Measurements from ENCODE around the gene NEK11. TPM values are rescaled to one million over a fixed set of nuclear protein-coding genes. Genes with fewer than 3 reads are reported as not detected.

NEK11 gene
- total RNA-seq, 1 experiment from 2014 or later = 5.0 TPM

DNA sequence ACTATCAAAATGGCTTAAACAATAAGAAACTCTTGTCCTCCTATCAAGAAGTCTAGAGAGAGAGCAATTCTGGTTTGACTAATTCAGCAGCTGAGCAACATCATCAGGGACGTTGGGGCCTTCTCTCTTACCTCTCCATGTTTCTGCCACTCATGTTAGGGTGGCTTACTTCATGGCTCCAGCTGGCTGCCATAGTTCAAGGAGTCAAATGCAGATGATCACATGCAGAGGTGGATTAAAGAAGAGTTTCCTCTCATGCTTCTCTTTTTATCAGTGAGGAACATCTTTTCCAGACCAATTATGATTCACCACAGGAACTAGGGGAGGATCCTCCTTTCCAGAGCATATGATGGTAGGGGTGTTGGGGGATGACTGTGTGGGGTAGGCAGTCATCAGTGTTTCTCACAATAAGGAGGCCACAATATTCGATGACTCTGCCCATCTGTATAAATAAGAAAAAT lies 45.5 kb downstream of the NEK11 start:
- CTCF ChIA-PET = no interaction called here
- peak; percentile 39 for DNase-seq (ENCODE audit: low spot score)
- no peak for TF ChIP-seq EZH2 (IDR thresholded peaks at IDR 0.05; ENCODE audit: borderline replicate concordance, low read depth, low read length, poor library complexity, severe bottlenecking)
- TF ChIP-seq, protein P1, sequence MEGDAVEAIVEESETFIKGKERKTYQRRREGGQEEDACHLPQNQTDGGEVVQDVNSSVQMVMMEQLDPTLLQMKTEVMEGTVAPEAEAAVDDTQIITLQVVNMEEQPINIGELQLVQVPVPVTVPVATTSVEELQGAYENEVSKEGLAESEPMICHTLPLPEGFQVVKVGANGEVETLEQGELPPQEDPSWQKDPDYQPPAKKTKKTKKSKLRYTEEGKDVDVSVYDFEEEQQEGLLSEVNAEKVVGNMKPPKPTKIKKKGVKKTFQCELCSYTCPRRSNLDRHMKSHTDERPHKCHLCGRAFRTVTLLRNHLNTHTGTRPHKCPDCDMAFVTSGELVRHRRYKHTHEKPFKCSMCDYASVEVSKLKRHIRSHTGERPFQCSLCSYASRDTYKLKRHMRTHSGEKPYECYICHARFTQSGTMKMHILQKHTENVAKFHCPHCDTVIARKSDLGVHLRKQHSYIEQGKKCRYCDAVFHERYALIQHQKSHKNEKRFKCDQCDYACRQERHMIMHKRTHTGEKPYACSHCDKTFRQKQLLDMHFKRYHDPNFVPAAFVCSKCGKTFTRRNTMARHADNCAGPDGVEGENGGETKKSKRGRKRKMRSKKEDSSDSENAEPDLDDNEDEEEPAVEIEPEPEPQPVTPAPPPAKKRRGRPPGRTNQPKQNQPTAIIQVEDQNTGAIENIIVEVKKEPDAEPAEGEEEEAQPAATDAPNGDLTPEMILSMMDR (conservative IDR thresholded peaks at IDR 0.05; ENCODE audit: low read depth, low read length) = no peak

DNA sequence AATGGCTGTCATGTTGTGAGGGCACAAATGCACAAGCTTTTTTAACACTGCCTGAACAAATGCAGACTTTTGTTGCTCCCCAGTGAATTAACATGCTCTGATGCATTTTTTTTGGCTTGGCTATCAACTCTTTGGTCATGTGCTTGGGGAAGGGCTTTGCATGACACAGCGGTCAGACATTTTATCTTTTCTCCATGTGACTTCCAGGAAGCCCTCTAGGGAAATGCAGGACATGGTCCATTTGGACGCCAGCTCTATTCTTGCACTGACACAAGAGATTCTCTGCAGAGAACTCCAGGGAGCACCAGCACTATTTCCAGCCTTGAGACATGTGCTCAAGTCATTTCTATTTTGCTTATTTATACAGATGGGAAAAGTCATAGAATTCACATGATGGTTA lies 46.2 kb downstream of the NEK11 start:
- TF ChIP-seq, protein P1 (conservative IDR thresholded peaks at IDR 0.05; ENCODE audit: low read depth, low read length) = no peak
- TF ChIP-seq EZH2 (IDR thresholded peaks at IDR 0.05; ENCODE audit: borderline replicate concordance, low read depth, low read length, poor library complexity, severe bottlenecking) = no peak
- Histone ChIP-seq H3K4me1 (ENCODE audit: insufficient read depth, low read length, poor library complexity, severe bottlenecking) (no peaks in the 10 kb centered on the region), H3K4me3 (ENCODE audit: low read depth, low read length, poor library complexity, severe bottlenecking) (no peak overlapping the region), H3K27me3 (replicated peaks; ENCODE audit: insufficient read depth, low read depth, low read length, poor library complexity) (no peaks in the 10 kb centered on the region), H3K9me3 (ENCODE audit: low read depth, low read length, poor library complexity, severe bottlenecking) (no peaks in the 10 kb centered on the region), H3K27ac (ENCODE audit: low read depth, low read length, poor library complexity, severe bottlenecking) (no peak overlapping the region), H3K36me3 (ENCODE audit: insufficient read depth, low read length, poor library complexity, severe bottlenecking) (no peaks in the 10 kb centered on the region)
- BruUV-seq (replicated peaks) = no TSS peak
- DNase-seq (ENCODE audit: low spot score) = peak; percentile 7
- intact Hi-C loops (cut with micrococcal nuclease; ENCODE audit: unreplicated experiment) = no loop called here
- POLR2A ChIA-PET (ENCODE audit: low non-redundant PET) = interaction anchor here (0.6 kb wide), 1 partner anchor 94 kb away, joined by 3 read pairs; no protein-coding TSS in a partner anchor
- CTCF ChIA-PET = no interaction called here

More for the DNA sequence above, 45.5 kb downstream of the NEK11 start:
- Histone ChIP-seq H3K4me3 (ENCODE audit: low read depth, low read length, poor library complexity, severe bottlenecking) (no peak overlapping the region), H3K27ac (ENCODE audit: low read depth, low read length, poor library complexity, severe bottlenecking) (no peak overlapping the region), H3K4me1 (ENCODE audit: insufficient read depth, low read length, poor library complexity, severe bottlenecking) (no peaks in the 10 kb centered on the region), H3K36me3 (ENCODE audit: insufficient read depth, low read length, poor library complexity, severe bottlenecking) (no peaks in the 10 kb centered on the region), H3K27me3 (replicated peaks; ENCODE audit: insufficient read depth, low read depth, low read length, poor library complexity) (no peaks in the 10 kb centered on the region), H3K9me3 (ENCODE audit: low read depth, low read length, poor library complexity, severe bottlenecking) (no peaks in the 10 kb centered on the region)
- intact Hi-C loops (cut with micrococcal nuclease; ENCODE audit: unreplicated experiment) = no loop called here
- POLR2A ChIA-PET (ENCODE audit: low non-redundant PET) = interaction anchor here (0.6 kb wide), 2 partner anchors 94 to 324 kb away, joined by 3 read pairs; no protein-coding TSS in a partner anchor
- BruUV-seq (replicated peaks) = no TSS peak

DNA sequence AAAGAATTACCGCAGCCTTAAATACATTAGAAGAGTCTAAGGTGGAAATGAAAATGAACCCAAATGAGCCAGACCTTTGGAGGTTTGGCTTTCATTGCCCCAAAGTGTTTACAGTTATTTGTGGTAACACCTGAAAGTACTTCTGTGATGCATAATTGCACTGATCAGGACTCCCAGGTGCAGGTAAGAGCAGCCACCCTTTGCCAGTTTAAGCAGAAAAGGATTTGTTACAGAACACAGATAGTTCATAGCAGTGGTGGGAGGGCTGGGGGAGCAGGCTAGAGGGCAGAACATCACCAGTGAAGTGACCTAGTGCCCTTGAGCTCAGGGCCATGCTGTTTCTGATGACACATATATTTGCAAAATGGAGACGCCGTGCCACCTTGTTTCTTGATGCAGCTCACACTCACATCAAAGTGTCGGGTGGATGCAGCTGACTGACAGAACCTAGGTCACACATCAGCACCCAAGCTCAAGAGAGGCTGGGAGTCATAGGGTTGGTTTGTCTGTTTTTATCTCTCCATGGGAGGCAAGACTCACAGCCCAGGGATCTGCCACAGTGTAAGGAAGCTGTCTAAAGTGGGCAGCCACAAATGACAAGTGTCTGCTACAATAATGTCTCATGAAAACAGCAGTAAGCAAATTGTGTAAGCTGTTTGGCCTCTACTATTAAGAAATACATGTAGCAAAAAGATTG lies 49.1 kb downstream of the NEK11 start:
- Histone ChIP-seq H3K27ac (ENCODE audit: low read depth, low read length, poor library complexity, severe bottlenecking) (no peak overlapping the region), H3K27me3 (replicated peaks; ENCODE audit: insufficient read depth, low read depth, low read length, poor library complexity) (no peaks in the 10 kb centered on the region), H3K9me3 (ENCODE audit: low read depth, low read length, poor library complexity, severe bottlenecking) (no peaks in the 10 kb centered on the region), H3K36me3 (ENCODE audit: insufficient read depth, low read length, poor library complexity, severe bottlenecking) (no peaks in the 10 kb centered on the region), H3K4me3 (ENCODE audit: low read depth, low read length, poor library complexity, severe bottlenecking) (no peak overlapping the region), H3K4me1 (ENCODE audit: insufficient read depth, low read length, poor library complexity, severe bottlenecking) (no peaks in the 10 kb centered on the region)
- no peak for DNase-seq (ENCODE audit: low spot score)
- ChIA-PET POLR2A (ENCODE audit: low non-redundant PET) (no interaction called here), CTCF (no interaction called here)
- BruUV-seq (replicated peaks) = no TSS peak
- TF ChIP-seq EZH2 (IDR thresholded peaks at IDR 0.05; ENCODE audit: borderline replicate concordance, low read depth, low read length, poor library complexity, severe bottlenecking) = no peak
- TF ChIP-seq, protein P1 (conservative IDR thresholded peaks at IDR 0.05; ENCODE audit: low read depth, low read length) = no peak
- intact Hi-C loops (cut with micrococcal nuclease; ENCODE audit: unreplicated experiment) = no loop called here

Data from A673 (cell line).